ENCODE measurements around the gene IMP3. TPM values are rescaled to one million over a fixed set of nuclear protein-coding genes. Genes with fewer than 3 reads are reported as not detected.

The IMP3 gene
- total and polyA plus RNA-seq, 2 donors (not counting 3 experiments of a cell fraction or from before 2014, with no cell fraction given): 41.3 to 64.0 TPM

- peak; percentile 64 for DNase-seq (ENCODE audit: low read depth, low spot score)
- H3K9ac ChIP-seq (replicated peaks; ENCODE audit: extremely low read depth, insufficient read depth, low read length): no peak overlapping the region
- peaks cover 5% of the 10 kb centered on the region for H3K4me1 ChIP-seq (ENCODE audit: control insufficient read depth, extremely low read depth, insufficient read depth, low read length)
- H3K9me3 ChIP-seq (replicated peaks; ENCODE audit: control insufficient read depth, insufficient read depth, low read length): no peaks in the 10 kb centered on the region
- H3K9me1 ChIP-seq (replicated peaks; ENCODE audit: control insufficient read depth, extremely low read depth, insufficient read depth, low read length): no peaks in the 10 kb centered on the region
- H3K4me2 ChIP-seq (ENCODE audit: insufficient read depth, low read length): no peak overlapping the region
- FAIRE-seq: peak; percentile 84
- H3K79me2 ChIP-seq (ENCODE audit: control insufficient read depth, insufficient read depth, low read length): no peaks in the 10 kb centered on the region
- TSS peak; percentile 6 for BruUV-seq (replicated peaks)
- intact Hi-C loops (cut with micrococcal nuclease) (no loop called here), dilution Hi-C loops (cut with MboI; ENCODE audit: extremely low pct_ligation_motif_present, low sequenced_read_pairs) (no loop called here)
- H3K4me3 ChIP-seq (replicated peaks in 1 of 3; ENCODE audit: insufficient read depth in 1 of 3, low read depth in 1 of 3, low read length in 3 of 3): no peak overlapping the region
- ChIA-PET POLR2A (interaction anchor here (0.8 to 1.0 kb wide), 3 partner anchors 9 to 41 kb away, joined by 3 to 13 read pairs (median 6); partner anchors contain the start of gene IMP3), CTCF (interaction anchor here (0.7 to 1.9 kb wide), 6 partner anchors 10 to 23 kb away, joined by 4 to 14 read pairs (median 7); partner anchors contain the start of gene SNX33)
- no peaks in the 10 kb centered on the region for H4K20me1 ChIP-seq (replicated peaks; ENCODE audit: control insufficient read depth, extremely low read depth, insufficient read depth, low read length)
- H3K36me3 ChIP-seq (ENCODE audit: control insufficient read depth in 2 of 2, extremely low read depth in 1 of 2, insufficient read depth in 2 of 2, low read length in 2 of 2): peaks cover 0 to 10% of the 10 kb centered on the region in 2 experiments
- H3K27me3 ChIP-seq (ENCODE audit: control insufficient read depth in 2 of 2, insufficient read depth in 2 of 2, low read length in 2 of 2): no peaks in the 10 kb centered on the region
- H2AFZ ChIP-seq (ENCODE audit: low read depth, low read length): no peak overlapping the region
- TF ChIP-seq FOS (IDR thresholded peaks at IDR 0.05; ENCODE audit: borderline replicate concordance, insufficient read depth, low read length) (no peak), JUN (IDR thresholded peaks at IDR 0.05; ENCODE audit: borderline replicate concordance, insufficient read depth, insufficient read length, low read depth) (no peak), POLR2AphosphoS5 (IDR thresholded peaks at IDR 0.05; ENCODE audit: insufficient read depth, low read depth, low read length) (peak; percentile 14), GATA2 (IDR thresholded peaks at IDR 0.05; ENCODE audit: insufficient read depth, insufficient read length, low read depth, low read length) (no peak), MAX (IDR thresholded peaks at IDR 0.05; ENCODE audit: insufficient read depth, insufficient read length) (no peak), CTCF (IDR thresholded peaks at IDR 0.05; ENCODE audit: extremely low read depth in 1 of 2, insufficient read depth in 1 of 2, low read depth in 1 of 2, low read length in 2 of 2) (no peak), POLR2A (IDR thresholded peaks at IDR 0.05; ENCODE audit: low read depth, low read length) (no peak), MYC (IDR thresholded peaks at IDR 0.05; ENCODE audit: low read depth, low read length) (no peak), EZH2 (IDR thresholded peaks at IDR 0.05; ENCODE audit: borderline replicate concordance, low read depth, low read length, severe bottlenecking) (no peak)
- no peak overlapping the region for H3K27ac ChIP-seq (ENCODE audit: insufficient read depth, low read depth, low read length)
Observed at GRCh38 chr15:75661100-75661755, 21.2 kb upstream of the IMP3 start.

Data from endothelial cell of umbilical vein (primary cell).